Measurements from ENCODE around the gene EPHB3.
A peak's percentile ranks its signal among the peaks of the same experiment; 100 is the strongest.

EPHB3 gene

DNA sequence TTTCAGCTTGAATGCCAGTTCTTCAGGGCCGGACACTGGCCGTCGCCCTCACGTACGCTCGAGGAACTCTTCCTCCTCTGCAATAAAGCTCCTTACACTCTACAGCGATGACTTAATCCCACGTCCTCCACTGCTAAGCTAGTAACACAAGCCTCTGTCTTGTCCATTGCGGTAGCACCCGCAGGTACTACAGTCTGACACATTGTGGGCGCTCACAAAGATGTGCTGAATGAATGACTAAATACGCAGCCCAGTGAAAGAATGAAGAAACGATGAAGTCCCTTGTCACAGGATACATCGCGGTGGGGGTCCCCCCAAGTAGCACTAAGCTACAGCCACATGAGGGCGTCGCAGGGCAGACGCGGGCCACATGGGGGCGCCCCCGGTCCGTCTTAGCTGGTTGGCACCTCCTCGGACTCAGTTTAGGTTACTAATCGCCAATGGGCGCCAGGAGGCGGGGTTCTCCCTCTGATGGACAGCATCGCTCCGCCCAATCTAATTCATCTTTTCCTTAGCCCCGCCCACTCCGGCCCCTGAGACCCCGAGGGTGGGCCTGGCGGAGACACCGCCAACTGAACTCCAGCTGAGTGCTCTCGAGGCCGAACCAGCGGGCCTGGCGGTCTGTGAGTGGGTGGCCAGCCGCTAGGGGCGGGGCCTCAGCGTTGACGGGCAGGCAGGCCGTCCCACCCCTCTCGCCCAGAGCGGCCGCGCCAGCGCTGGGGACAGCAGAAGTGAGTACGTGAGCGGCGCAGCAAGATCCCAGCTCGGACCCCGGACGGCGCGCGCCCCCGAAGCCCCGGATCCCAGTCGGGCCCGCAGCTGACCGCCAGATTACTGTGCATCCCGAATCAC lies at the start of gene EPHB3:
TSS of gene EPHB3 (plus strand) at position 725 of the 852 bp plus-strand sequence. CDS start 451 bp downstream, outside the sequence.
- Histone ChIP-seq H3K4me3 (ENCODE audit: low read depth, low read length) (peak within 1 kb of the TSS; percentile 49), H3K27ac (no peak within 1 kb of the TSS), H3K36me3 (replicated peaks) (no peaks in the 10 kb centered on the region), H3K27me3 (replicated peaks) (peaks cover 46% of the 10 kb centered on the region)
- in situ Hi-C loops (cut with HindIII; ENCODE audit: low pct_ligation_motif_present, low sequenced_read_pairs): no loop called here
- peak; percentile 99 for DNase-seq
- TF ChIP-seq CTCF (IDR thresholded peaks at IDR 0.05; ENCODE audit: low read depth, low read length, missing control alignments): peak; percentile 100

DNA sequence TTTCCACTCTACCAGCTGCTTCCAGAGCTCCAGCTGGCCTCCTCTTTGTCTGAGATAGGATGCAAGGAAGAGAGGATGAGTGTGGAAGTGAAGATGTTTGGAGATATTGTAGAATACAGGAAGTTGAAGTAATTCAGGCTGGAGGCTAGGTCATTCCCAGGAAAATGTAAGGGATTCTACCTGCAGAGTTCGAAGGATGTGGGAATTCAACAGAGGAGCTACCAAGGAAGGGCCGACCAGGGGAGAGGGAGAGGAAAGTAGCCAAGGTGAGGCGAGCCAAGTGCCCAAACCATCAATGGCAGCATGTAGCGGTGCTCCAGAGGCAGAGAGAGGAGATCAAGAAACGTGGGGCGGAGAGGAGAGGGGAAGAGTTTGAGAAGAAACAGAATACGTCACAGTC lies 49.0 kb upstream of the EPHB3 start:
- Histone ChIP-seq H3K4me3 (ENCODE audit: low read depth, low read length) (no peak overlapping the region), H3K27me3 (replicated peaks) (peaks cover 47% of the 10 kb centered on the region), H3K27ac (no peak overlapping the region), H3K36me3 (replicated peaks) (no peaks in the 10 kb centered on the region)
- no peak for TF ChIP-seq CTCF (IDR thresholded peaks at IDR 0.05; ENCODE audit: low read depth, low read length, missing control alignments)
- DNase-seq: no peak
- in situ Hi-C loops (cut with HindIII; ENCODE audit: low pct_ligation_motif_present, low sequenced_read_pairs): no loop called here

GRCh38 chr3:184513276-184514170 lies 48.1 kb upstream of the EPHB3 start:
- Histone ChIP-seq H3K4me3 (ENCODE audit: low read depth, low read length) (peak overlapping the region; percentile 37), H3K27ac (no peak overlapping the region), H3K27me3 (replicated peaks) (peaks cover 50% of the 10 kb centered on the region), H3K36me3 (replicated peaks) (no peaks in the 10 kb centered on the region)
- TF ChIP-seq CTCF (IDR thresholded peaks at IDR 0.05; ENCODE audit: low read depth, low read length, missing control alignments): peak; percentile 91
- peak; percentile 65 for DNase-seq
- in situ Hi-C loops (cut with HindIII; ENCODE audit: low pct_ligation_motif_present, low sequenced_read_pairs): no loop called here

- in situ Hi-C loops (cut with HindIII; ENCODE audit: low pct_ligation_motif_present, low sequenced_read_pairs): no loop called here
- no peak overlapping the region for H3K4me3 ChIP-seq (ENCODE audit: low read depth, low read length)
- no peak overlapping the region for H3K27ac ChIP-seq
- DNase-seq: no peak
- TF ChIP-seq CTCF (IDR thresholded peaks at IDR 0.05; ENCODE audit: low read depth, low read length, missing control alignments): no peak
- peaks cover 48% of the 10 kb centered on the region for H3K27me3 ChIP-seq (replicated peaks)
- no peaks in the 10 kb centered on the region for H3K36me3 ChIP-seq (replicated peaks)
Measured at GRCh38 chr3:184514171-184514490, 47.5 kb upstream of the EPHB3 start.

- Histone ChIP-seq H3K36me3 (replicated peaks) (no peaks in the 10 kb centered on the region), H3K4me3 (ENCODE audit: low read depth, low read length) (no peak overlapping the region), H3K27ac (no peak overlapping the region), H3K27me3 (replicated peaks) (peaks cover 14% of the 10 kb centered on the region)
- no peak for TF ChIP-seq CTCF (IDR thresholded peaks at IDR 0.05; ENCODE audit: low read depth, low read length, missing control alignments)
- in situ Hi-C loops (cut with HindIII; ENCODE audit: low pct_ligation_motif_present, low sequenced_read_pairs): no loop called here
- DNase-seq: peak; percentile 62
Measured at GRCh38 chr3:184523825-184524615, 37.6 kb upstream of the EPHB3 start.

All from brain microvascular endothelial cell (primary cell).